ENCODE data around the gene SLC34A1. TPM values are rescaled to one million over a fixed set of nuclear protein-coding genes. Genes with fewer than 3 reads are reported as not detected.

Gene SLC34A1
- total and polyA plus RNA-seq, 2 donors (not counting 1 experiment from before 2014, with no cell fraction given), result 0.06 TPM; not detected in 1

GRCh38 chr5:177362610-177363507 is 21.4 kb upstream of the SLC34A1 start:
- ChIA-PET CTCF (interaction anchor here (0.9 to 2.8 kb wide), 6 partner anchors 8 to 94 kb away, joined by 3 to 16 read pairs (median 4); partner anchors contain the start of gene LMAN2), POLR2A (interaction anchor here (2.5 kb wide), 1 partner anchor 11 kb away, joined by 14 read pairs; the partner anchor contains the start of gene LMAN2)
- Mint-ChIP-seq H3K27ac (peak overlapping the region; percentile 93), H3K9me3 (ENCODE audit: insufficient read depth) (no peaks in the 10 kb centered on the region), H3K27me3 (no peaks in the 10 kb centered on the region), H3K4me3 (peak overlapping the region; percentile 86), H3K4me1 (peaks cover 63% of the 10 kb centered on the region)
- peak overlapping the region in 4 of 5 experiments; percentile 35 to 52 (median 48) for H3K4me3 ChIP-seq (ENCODE audit: control extremely low read depth in 1 of 5, extremely low read depth in 1 of 5, insufficient read depth in 1 of 5, low read depth in 2 of 5, low read length in 4 of 5)
- no peaks in the 10 kb centered on the region for H3K9me3 ChIP-seq (ENCODE audit: control extremely low read depth in 1 of 3, control insufficient read depth in 2 of 3, insufficient read depth in 1 of 3, low read length in 2 of 3)
- DNase-seq (peak; percentile 75), ATAC-seq (ENCODE audit: low read depth) (peak; percentile 77)
- peaks cover 95% of the 10 kb centered on the region for H4K20me1 ChIP-seq (ENCODE audit: control insufficient read depth, insufficient read depth, low read length, poor library complexity, severe bottlenecking)
- H3K27me3 ChIP-seq (replicated peaks in 1 of 4; ENCODE audit: control extremely low read depth in 1 of 4, control insufficient read depth in 3 of 4, insufficient read depth in 4 of 4, low read length in 3 of 4), result no peaks in the 10 kb centered on the region
- peak overlapping the region; percentile 81 for H3K4me2 ChIP-seq (replicated peaks; ENCODE audit: low read depth, low read length, poor library complexity, severe bottlenecking)
- intact Hi-C loops (cut with micrococcal nuclease), result no loop called here
- H3K27ac ChIP-seq (ENCODE audit: low read length in 2 of 2), result peak overlapping the region; percentile 39 to 50
- WGBS (ENCODE audit: insufficient coverage), result 8% methylated on average over 55 of the region's 59 CpGs
- peak overlapping the region; percentile 66 for H2AFZ ChIP-seq (ENCODE audit: insufficient read depth, low read depth, low read length, poor library complexity, severe bottlenecking)
- H3K79me2 ChIP-seq (ENCODE audit: control insufficient read depth, insufficient read depth, low read length), result peaks cover 86% of the 10 kb centered on the region
- peak overlapping the region; percentile 54 for H3K9ac ChIP-seq (ENCODE audit: low read length)
- peaks cover 0 to 40% of the 10 kb centered on the region in 2 experiments for H3K36me3 ChIP-seq (replicated peaks in 1 of 2; ENCODE audit: control extremely low read depth in 1 of 2, control insufficient read depth in 1 of 2, extremely low read depth in 1 of 2, insufficient read depth in 2 of 2, low read length in 1 of 2)
- peaks cover 48 to 64% of the 10 kb centered on the region in 2 donors for H3K4me1 ChIP-seq (ENCODE audit: control insufficient read depth in 2 of 2, insufficient read depth in 2 of 2, low read length in 2 of 2)
- no peak for TF ChIP-seq EZH2 (IDR thresholded peaks at IDR 0.05; ENCODE audit: borderline replicate concordance, insufficient read depth, low read depth, low read length, poor library complexity, severe bottlenecking)
- TF ChIP-seq, protein P1, sequence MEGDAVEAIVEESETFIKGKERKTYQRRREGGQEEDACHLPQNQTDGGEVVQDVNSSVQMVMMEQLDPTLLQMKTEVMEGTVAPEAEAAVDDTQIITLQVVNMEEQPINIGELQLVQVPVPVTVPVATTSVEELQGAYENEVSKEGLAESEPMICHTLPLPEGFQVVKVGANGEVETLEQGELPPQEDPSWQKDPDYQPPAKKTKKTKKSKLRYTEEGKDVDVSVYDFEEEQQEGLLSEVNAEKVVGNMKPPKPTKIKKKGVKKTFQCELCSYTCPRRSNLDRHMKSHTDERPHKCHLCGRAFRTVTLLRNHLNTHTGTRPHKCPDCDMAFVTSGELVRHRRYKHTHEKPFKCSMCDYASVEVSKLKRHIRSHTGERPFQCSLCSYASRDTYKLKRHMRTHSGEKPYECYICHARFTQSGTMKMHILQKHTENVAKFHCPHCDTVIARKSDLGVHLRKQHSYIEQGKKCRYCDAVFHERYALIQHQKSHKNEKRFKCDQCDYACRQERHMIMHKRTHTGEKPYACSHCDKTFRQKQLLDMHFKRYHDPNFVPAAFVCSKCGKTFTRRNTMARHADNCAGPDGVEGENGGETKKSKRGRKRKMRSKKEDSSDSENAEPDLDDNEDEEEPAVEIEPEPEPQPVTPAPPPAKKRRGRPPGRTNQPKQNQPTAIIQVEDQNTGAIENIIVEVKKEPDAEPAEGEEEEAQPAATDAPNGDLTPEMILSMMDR (IDR thresholded peaks at IDR 0.05), result no peak
